NT2/D1 (cell line): ENCODE measurements around the gene TMEM45B.
"Not testable (repeated sequence)": the region's sequence is repeated elsewhere in the genome, so short reads cannot be mapped to it uniquely, and the experiment has no call there.

ENCODE experiments used
- DNase-seq: peaks from one replicate; pipeline ENCODE4 v3.0.0-alpha.2; 2011; ENCODE audit warnings: low read depth, low spot score
- H3K27me3 ChIP-seq: 2 replicates; pipeline ENCODE4 v1.6.0; 2011; ENCODE audit warnings: mild to moderate bottlenecking; ENCODE audit not compliant: insufficient read length, insufficient read depth
- H3K36me3 ChIP-seq: 2 replicates; pipeline ENCODE4 v1.6.1; 2011; ENCODE audit warnings: mild to moderate bottlenecking, low read length, mixed read lengths; ENCODE audit not compliant: insufficient read depth, insufficient read length
- H3K4me1 ChIP-seq: 2 replicates; pipeline ENCODE4 v1.5.1; 2011; ENCODE audit not compliant: insufficient read depth, insufficient read length
- H3K4me3 ChIP-seq: 2 replicates; pipeline ENCODE4 v1.5.1; 2011; ENCODE audit warnings: low read depth; ENCODE audit not compliant: insufficient read length
- H3K9ac ChIP-seq: 2 replicates; pipeline ENCODE4 v1.6.0; 2011; ENCODE audit warnings: low read depth; ENCODE audit not compliant: insufficient read length
- H3K9me3 ChIP-seq: 2 replicates; pipeline ENCODE4 v1.5.1; 2011; ENCODE audit warnings: mild to moderate bottlenecking, low read length; ENCODE audit not compliant: insufficient read depth
- SUZ12 ChIP-seq: IDR thresholded peaks from 2 replicates; pipeline ENCODE4 v1.6.1; 2011; ENCODE audit not compliant: insufficient read length, insufficient read depth; ENCODE audit errors: extremely low read depth
- YY1 ChIP-seq: IDR thresholded peaks from 2 replicates; pipeline ENCODE4 v1.6.1; 2011; ENCODE audit not compliant: insufficient read length, insufficient read depth
- ZNF274 ChIP-seq: IDR thresholded peaks from 2 replicates; pipeline ENCODE4 v1.6.1; 2011; ENCODE audit warnings: mild to moderate bottlenecking, low read depth, low read length

TMEM45B gene

GRCh38 chr11:129825380-129825779 lies 9.7 kb downstream of the TMEM45B start:
- H3K36me3 ChIP-seq = no peaks in the 10 kb centered on the region
- no peaks in the 10 kb centered on the region for H3K27me3 ChIP-seq
- H3K9ac ChIP-seq = no peak overlapping the region
- TF ChIP-seq YY1 (no peak), SUZ12 (no peak), ZNF274 (no peak)
- no peak for DNase-seq
- no peaks in the 10 kb centered on the region for H3K4me1 ChIP-seq
- no peak overlapping the region for H3K4me3 ChIP-seq
- H3K9me3 ChIP-seq = no peaks in the 10 kb centered on the region

GRCh38 chr11:129828301-129828836 lies 12.7 kb downstream of the TMEM45B start:
- no peak overlapping the region for H3K9ac ChIP-seq
- no peaks in the 10 kb centered on the region for H3K4me1 ChIP-seq

DNA sequence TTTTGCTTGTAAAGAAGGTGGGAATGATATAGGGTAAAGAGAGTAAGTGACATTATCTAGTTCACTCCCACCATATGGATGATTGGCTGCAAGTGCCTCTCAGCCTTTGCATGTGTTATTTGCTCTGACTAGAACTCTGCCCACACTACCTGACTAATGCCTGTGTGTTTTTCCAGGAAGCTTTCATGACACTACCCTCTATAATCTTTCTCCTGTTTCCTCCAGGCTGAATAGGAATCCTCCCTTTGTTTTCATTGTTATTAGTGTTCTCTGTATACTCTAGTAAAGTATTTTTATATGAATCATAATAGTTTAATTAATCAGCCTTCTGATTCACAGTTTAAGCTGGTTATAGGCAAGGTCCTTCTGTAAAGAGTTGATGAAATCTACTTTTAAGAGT lies 13.8 kb downstream of the TMEM45B start:
- not testable (repeated sequence) for H3K9ac ChIP-seq, H3K9me3 ChIP-seq, H3K4me1 ChIP-seq, H3K4me3 ChIP-seq, H3K36me3 ChIP-seq, H3K27me3 ChIP-seq, DNase-seq

More at GRCh38 chr11:129828301-129828836, 12.7 kb downstream of the TMEM45B start:
- DNase-seq = no peak
- TF ChIP-seq SUZ12 (no peak), YY1 (no peak), ZNF274 (no peak)
- Histone ChIP-seq H3K9me3 (no peaks in the 10 kb centered on the region), H3K27me3 (no peaks in the 10 kb centered on the region), H3K36me3 (no peaks in the 10 kb centered on the region), H3K4me3 (no peak overlapping the region)

DNA sequence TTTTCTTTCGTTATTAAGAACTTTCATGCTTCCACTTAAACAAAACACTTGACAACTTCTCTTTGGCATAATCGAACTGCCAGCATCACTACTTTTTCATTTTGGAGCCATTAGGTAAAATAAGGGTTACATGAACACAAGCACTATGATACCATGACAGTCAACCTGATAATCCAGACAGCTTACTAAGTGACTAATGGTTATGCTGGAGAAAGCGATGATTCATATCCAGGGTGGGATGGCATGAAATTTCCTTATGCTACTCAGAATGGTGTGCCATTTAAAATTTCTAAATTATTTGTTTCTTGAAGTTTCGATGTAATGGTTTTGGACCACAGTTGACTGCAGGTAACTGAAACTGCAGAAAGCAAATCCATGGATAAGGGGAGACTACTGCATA lies 15.6 kb downstream of the TMEM45B start:
- H3K36me3 ChIP-seq, H3K4me3 ChIP-seq, H3K27me3 ChIP-seq, H3K9ac ChIP-seq, H3K9me3 ChIP-seq, DNase-seq, H3K4me1 ChIP-seq: not testable (repeated sequence)

GRCh38 chr11:129833260-129833659 lies 17.6 kb downstream of the TMEM45B start:
- not testable (repeated sequence) for H3K27me3 ChIP-seq, H3K4me1 ChIP-seq, H3K9me3 ChIP-seq

GRCh38 chr11:129836423-129836891 lies 20.8 kb downstream of the TMEM45B start:
- not testable (repeated sequence) for H3K4me1 ChIP-seq, H3K4me3 ChIP-seq, H3K9ac ChIP-seq, DNase-seq, H3K9me3 ChIP-seq, H3K36me3 ChIP-seq, H3K27me3 ChIP-seq

More at GRCh38 chr11:129833260-129833659, 17.6 kb downstream of the TMEM45B start:
- H3K4me3 ChIP-seq, H3K9ac ChIP-seq, H3K36me3 ChIP-seq, DNase-seq: not testable (repeated sequence)

GRCh38 chr11:129836979-129837378 lies 21.3 kb downstream of the TMEM45B start:
- TF ChIP-seq ZNF274 (no peak), YY1 (no peak), SUZ12 (no peak)
- H3K9me3 ChIP-seq = no peaks in the 10 kb centered on the region
- H3K4me3 ChIP-seq = no peak overlapping the region
- no peak overlapping the region for H3K9ac ChIP-seq
- H3K27me3 ChIP-seq = no peaks in the 10 kb centered on the region
- no peaks in the 10 kb centered on the region for H3K36me3 ChIP-seq
- peaks cover 2% of the 10 kb centered on the region for H3K4me1 ChIP-seq
- peak; percentile 11 for DNase-seq

DNA sequence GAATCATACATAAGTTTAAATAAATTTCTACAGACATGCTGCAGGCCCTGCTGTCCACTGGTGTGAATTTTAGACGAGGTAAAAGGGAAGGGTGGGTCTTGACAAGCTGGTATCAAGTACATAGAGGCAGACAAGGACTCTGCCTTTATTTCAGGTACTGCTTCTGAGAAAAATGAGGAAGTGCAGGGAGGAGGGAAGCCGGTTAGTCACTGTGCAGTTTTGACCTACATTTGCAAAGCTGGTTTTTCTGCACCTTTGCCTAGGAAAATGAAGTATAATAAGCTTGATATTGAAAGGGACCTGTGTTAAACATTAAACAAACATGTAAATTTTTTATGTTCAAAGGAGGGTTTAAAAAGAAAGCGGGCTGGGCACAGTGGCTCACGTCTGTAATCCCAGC lies 24.6 kb downstream of the TMEM45B start:
- Histone ChIP-seq H3K36me3 (no peaks in the 10 kb centered on the region), H3K27me3 (no peaks in the 10 kb centered on the region), H3K9ac (no peak overlapping the region), H3K4me1 (peaks cover 2% of the 10 kb centered on the region), H3K4me3 (no peak overlapping the region), H3K9me3 (no peaks in the 10 kb centered on the region)
- TF ChIP-seq ZNF274 (no peak), SUZ12 (no peak), YY1 (no peak)
- no peak for DNase-seq
